Sciatic nerve (tissue), 2 donors: ENCODE measurements around the gene C10orf90. TPM values are rescaled to one million over a fixed set of nuclear protein-coding genes. Genes with fewer than 3 reads are reported as not detected.

ENCODE experiments used
- ATAC-seq: fragments of 200-7000 bp; cut with Tn5 transposase; one replicate; pipeline ENCODE4 v1.9.1; 2020; ENCODE audit warnings: mild to moderate bottlenecking, moderate library complexity
- DNase-seq: peaks from one replicate; pipeline ENCODE4 v3.0.0-alpha.2; 2020; ENCODE audit warnings: low spot score
- intact Hi-C: fragments of 100-400 bp; cut with DNase I; formaldehyde crosslinking; loops from one replicate; pipeline ENCODE4 v1.14.2; 2022
- total RNA-seq: library from RNA; stranded (reverse); fragmentation: NEBNext Ultra II Directional; extraction: Animal tissue kit (Norgen Biotek cat#: 25700); gene quantifications from one replicate; pipeline ENCODE4 v1.2.1, GENCODE V29; 2021
- donor health status: DM: no; HTN: no; CAD: no.
- donor health status: DM: no; HTN: no; CAD: no.

C10orf90 gene
- total RNA-seq, 1 donor from 2014 or later = not detected

- intact Hi-C loops = no loop called here
- ATAC-seq (peak; percentile 68), DNase-seq (no peak)
Observed at GRCh38 chr10:126421756-126422256, 248.7 kb downstream of the C10orf90 start.

DNA sequence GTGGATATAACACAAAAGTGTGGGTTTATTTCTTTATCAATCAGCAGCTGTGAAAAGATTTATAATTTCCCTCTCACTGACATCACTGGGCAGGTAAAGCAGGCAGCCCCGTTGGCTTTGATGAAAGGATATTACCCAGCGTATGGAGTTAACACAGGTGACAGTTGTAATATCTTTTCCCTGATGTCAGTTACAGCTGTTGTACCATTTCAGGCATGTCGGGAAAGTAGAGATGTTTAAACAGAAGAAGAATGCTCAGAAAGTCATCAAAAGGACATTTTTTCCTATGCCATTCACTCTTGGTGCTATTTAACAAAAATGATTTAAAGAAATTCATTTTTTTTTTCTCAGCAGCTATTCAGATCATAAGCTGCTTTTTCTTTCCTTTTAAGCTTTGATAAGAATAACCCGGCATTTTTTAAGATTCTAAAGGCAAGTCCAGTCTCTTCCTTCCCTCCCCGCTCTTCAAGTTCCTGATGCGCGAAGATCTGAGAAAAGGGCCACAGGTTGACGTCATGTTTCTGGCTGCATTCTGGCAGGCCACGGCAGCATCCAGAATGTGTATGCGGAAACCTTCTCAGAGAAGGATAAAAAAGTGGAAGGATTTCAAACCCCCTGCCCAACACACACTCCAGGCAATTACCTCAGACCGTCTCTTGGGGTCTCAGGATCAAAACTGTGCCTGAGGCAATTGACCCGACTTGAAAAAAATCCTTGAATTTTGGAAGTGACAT, 249.8 kb downstream of the C10orf90 start:
- intact Hi-C loops = no loop called here
- no peak for ATAC-seq
- DNase-seq = no peak

- intact Hi-C loops = no loop called here
- ATAC-seq = no peak
- no peak for DNase-seq
Observed at GRCh38 chr10:126417220-126417825, 253.2 kb downstream of the C10orf90 start.

- DNase-seq (no peak), ATAC-seq (no peak)
- intact Hi-C loops = no loop called here
Observed at GRCh38 chr10:126409821-126410220, 260.7 kb downstream of the C10orf90 start.

DNA sequence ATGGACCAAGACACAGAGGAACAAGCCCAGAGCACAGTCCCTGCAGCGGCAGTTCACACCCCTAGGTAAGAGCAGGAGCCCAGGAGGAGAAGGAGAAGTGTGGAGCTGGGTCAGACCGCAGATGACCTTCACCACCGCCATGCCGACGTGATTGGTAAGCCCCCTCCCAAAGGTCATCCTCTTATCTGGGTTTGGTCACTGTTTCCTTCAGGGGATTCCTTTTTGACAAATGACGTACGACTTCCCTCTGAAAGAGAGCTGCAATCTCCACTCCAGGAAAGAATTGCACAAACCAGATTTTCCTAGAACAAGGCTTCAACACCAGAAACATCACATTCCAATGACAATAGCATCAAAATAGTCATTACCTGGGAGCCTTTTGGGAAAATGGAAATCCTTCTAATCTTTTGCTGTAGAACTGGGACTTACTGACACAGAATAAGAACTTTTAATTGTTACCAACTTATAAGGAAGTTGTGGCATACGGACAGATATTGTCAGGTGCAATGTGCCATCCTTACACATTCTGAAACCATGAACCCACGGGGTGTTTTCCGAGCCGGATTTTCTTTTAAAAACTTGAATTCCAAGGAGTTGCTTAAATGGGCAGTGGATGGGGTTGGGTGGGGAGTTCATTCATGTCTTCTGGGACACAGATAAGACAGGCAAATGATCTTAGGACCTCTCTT, 261.4 kb downstream of the C10orf90 start:
- intact Hi-C loops = no loop called here
- ATAC-seq = no peak
- no peak for DNase-seq

DNA sequence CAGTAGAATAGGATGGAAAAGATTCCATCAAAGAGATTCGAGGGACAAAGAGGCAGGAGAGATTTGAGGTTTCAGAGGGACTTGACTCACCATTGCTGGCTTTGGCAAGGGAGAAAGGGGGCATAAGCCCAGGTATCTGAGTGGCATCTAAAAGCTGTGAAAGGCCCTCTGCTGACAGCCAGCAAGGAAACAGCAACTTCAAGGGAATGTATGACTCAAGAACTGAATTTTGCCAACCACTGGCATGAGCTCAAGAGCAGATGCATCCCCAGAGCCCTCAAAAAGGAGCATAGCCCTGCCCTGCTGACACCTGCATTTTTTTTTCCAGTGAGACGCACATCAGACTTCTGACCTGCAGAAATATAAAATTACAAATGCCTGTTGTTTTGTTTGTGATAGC, 262.7 kb downstream of the C10orf90 start:
- DNase-seq = no peak
- ATAC-seq = no peak
- intact Hi-C loops = no loop called here

- intact Hi-C loops = no loop called here
- no peak for ATAC-seq
- DNase-seq = no peak
Observed at GRCh38 chr10:126405239-126405775, 265.2 kb downstream of the C10orf90 start.

DNA sequence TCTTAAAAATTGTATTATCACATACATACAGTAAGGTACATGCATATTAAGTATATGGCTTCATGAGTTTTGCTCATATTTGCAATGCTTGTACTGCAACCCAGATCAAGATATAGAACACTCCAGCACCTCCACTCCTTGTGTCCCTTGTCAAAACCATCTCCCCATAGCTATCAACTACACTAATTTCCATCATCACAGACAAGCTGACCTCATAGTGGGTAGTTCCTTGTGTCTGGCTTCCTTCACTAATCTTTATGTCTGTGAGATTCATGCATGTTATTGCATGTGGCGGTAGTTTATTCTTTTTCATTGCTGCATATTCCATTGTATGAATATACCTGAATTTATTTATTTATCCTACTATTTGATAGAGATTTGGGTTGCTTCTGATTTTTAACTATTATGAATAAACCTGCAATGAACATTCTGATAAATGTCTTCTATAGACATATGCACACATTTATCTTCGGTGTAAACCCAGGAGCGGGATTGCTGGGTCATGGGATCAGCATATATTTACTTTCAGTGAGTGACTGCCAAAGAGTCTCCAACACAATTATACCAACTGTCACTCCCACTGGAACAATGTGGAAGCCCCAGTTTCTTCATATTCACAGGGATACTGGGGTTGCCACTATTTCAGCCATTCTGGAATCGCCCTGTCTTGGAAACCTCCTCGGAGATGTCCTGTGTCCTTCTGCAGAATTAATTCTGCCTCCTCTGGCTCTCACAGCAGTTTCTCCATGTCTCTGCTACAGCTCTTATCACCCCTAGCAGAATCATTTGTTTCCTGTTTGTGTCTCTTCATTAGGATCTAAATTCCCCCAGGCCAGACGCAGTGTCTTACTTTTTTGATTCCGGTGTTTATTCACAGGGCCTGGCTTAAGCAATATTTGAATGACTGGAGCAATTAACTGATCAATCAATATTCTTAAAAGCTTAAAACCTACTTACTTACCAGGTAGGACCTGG, 267.5 kb downstream of the C10orf90 start:
- intact Hi-C loops = no loop called here
- DNase-seq = no peak
- no peak for ATAC-seq

DNA sequence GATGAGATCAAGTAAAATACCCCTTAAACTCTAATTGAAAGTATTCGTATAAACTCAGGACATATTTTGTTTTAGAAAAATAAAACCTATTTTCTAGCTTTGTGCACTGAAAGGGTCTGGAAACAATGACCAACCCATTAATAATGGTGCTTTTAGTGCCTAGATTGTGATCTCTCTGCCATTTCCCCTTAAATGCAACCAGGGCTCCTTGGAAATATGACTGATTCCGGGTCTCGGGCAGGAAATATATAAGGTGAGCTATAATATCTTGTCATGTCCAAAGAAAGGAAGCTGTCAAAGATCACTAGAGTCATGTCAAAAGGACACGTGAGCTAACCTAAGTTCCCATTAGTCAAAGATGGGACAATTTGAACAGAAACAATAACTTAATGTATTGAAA, 269.9 kb downstream of the C10orf90 start:
- intact Hi-C loops = no loop called here
- no peak for ATAC-seq
- DNase-seq = no peak

- intact Hi-C loops = no loop called here
- DNase-seq (no peak), ATAC-seq (no peak)
Observed at GRCh38 chr10:126398924-126399323, 271.6 kb downstream of the C10orf90 start.

DNA sequence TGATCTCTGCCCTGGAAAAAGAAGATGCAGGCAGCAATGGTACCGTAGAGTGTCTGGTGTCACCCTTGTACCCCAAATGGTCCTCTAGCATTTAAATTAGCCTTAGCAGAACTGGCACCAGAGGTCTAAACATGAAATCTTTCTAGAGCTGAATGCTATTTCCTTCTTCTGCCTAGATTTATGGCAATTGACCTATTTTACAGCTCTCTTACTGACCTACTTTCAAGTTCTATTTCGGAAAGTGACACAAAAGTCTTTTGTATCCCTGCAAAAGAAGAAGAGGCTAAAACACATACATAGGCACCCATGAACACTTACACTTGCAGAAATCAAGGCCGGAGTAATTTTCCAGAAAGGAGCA, 272.1 kb downstream of the C10orf90 start:
- DNase-seq = no peak
- no peak for ATAC-seq
- intact Hi-C loops = no loop called here

DNA sequence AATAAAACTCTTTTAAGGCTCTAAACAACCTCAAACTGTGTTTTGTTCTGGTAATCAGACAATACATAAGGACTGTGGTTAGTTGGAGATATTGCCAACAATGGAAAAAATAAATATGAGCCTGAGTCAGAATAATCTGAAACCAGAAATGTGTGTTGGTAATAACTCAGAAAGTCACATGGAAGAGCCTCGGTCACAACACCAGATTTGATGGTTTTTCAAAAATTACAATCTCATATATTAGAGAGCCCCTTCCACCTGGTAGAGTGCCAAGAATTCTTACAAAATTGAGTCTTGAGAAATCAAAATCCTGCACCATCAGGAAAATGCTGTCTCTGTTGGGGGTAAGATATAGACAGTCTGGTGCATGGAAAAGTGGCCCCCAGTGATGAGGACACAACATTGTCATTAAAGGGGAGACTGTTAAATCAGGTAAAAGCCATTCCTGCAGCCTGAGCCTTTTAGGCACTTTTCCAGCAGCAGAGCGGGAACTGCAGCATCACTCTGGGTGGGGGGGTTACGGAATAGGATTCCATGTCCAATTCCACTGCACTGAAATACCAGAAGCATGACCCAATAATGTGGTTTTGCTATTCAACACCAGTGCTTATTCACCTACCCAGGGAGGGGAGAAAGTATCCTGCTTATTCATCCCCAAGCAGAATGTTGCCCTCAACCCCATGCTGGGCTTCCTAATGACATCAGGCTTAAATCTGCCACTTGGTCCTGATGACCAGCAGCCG, 272.7 kb downstream of the C10orf90 start:
- DNase-seq (no peak), ATAC-seq (no peak)

DNA sequence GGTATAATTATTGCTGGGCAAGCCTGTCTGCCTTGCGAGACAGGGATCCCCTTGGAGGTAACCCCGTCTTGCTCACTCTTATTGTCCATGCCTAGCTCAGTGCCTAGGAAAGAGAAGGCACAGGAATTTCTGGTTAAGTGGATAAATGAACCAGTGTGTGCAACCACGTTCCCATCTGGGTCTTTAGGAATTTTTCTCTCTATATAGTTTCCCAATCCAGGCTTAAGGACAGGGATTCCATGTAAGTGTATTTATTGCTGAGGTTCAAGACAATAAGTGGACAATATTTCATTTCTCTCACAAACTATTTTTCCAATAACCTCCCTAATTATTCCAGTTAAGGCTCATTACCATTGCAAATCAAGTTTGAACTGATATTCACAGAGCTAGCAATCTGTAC, 273.3 kb downstream of the C10orf90 start:
- no peak for ATAC-seq
- intact Hi-C loops = no loop called here
- DNase-seq = no peak

More for the DNA sequence above, 272.7 kb downstream of the C10orf90 start:
- intact Hi-C loops = no loop called here

DNA sequence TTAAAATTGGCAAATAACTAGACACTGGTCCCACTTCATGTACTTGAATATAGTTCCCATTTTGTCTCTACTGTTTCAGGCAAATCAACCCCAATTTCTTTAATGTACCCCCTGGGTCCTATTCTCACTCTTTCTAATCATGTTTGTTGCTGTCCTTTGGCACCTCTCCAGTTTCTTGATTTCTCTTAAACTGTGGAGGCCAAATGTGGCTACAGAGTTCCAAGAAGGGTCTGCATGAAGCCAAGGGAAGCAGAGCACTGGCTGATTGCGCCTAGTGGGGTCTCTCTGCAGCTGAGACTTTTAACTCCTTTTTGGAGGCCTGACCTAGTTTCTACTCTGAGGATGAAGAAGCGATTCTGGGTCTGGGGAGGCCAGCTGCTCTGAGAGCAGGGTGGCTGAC, 275.5 kb downstream of the C10orf90 start:
- ATAC-seq (no peak), DNase-seq (no peak)

DNA sequence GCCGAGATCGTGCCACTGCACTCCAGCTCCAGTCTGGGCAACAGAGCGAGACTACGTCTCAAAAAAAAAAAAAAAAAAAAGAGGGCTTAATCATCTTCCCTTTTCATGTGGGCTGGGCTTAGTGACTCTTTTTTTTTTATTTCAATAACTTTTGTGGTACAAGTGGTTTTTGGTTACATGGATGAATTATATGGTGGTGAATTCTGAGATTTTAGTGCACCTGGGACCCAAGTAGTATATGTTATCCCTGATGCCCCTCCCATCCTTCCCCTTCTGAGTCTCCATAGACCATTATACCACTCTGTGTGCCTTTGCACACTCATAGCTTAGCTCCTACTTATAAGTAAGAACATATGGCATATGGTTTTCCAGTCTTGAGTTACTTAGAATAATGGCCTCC, 277.4 kb downstream of the C10orf90 start:
- ATAC-seq (no peak), DNase-seq (no peak)
- intact Hi-C loops = loop anchor here (2.0 kb wide), 1 partner anchor 34 kb away; no protein-coding TSS in a partner anchor

More for the DNA sequence above, 275.5 kb downstream of the C10orf90 start:
- intact Hi-C loops = no loop called here

GRCh38 chr10:126392469-126392868, 278.0 kb downstream of the C10orf90 start:
- ATAC-seq = no peak
- intact Hi-C loops = loop anchor here (2.0 kb wide), 1 partner anchor 34 kb away; no protein-coding TSS in a partner anchor
- no peak for DNase-seq

- intact Hi-C loops = loop anchor here (2.0 kb wide), 1 partner anchor 35 kb away; no protein-coding TSS in a partner anchor
- no peak for ATAC-seq
- DNase-seq = no peak
Observed at GRCh38 chr10:126392068-126392467, 278.4 kb downstream of the C10orf90 start.
